ENCODE results near the gene GPR132. TPM values are rescaled to one million over a fixed set of nuclear protein-coding genes. Genes with fewer than 3 reads are reported as not detected.
"Not testable (repeated sequence)": the region's sequence is repeated elsewhere in the genome, so short reads cannot be mapped to it uniquely, and the experiment has no call there.

The GPR132 gene
- total RNA-seq, 4 donors from 2014 or later, result 2.7 to 9.0 (median 7.6) TPM

GRCh38 chr14:105034315-105035039, 30.8 kb downstream of the GPR132 start:
- ATAC-seq (ENCODE audit: low FRiP score) (no peak), DNase-seq (ENCODE audit: low spot score) (no peak)
- no peak for TF ChIP-seq CTCF (IDR thresholded peaks at IDR 0.05)

- not testable (repeated sequence) for ATAC-seq (ENCODE audit: low FRiP score); DNase-seq (ENCODE audit: low spot score)
Measured at GRCh38 chr14:105033412-105033900, 31.8 kb downstream of the GPR132 start.

GRCh38 chr14:105032451-105032901, 32.8 kb downstream of the GPR132 start:
- ATAC-seq (ENCODE audit: low FRiP score); DNase-seq (ENCODE audit: low spot score): not testable (repeated sequence)

- DNase-seq (ENCODE audit: low spot score) (no peak), ATAC-seq (ENCODE audit: low FRiP score) (no peak)
- TF ChIP-seq CTCF (IDR thresholded peaks at IDR 0.05), result no peak
Measured at GRCh38 chr14:105030836-105031396, 34.3 kb downstream of the GPR132 start.

- ATAC-seq (ENCODE audit: low FRiP score) (no peak), DNase-seq (ENCODE audit: low spot score) (no peak)
- TF ChIP-seq CTCF (IDR thresholded peaks at IDR 0.05), result no peak
Measured at GRCh38 chr14:105030194-105030593, 35.0 kb downstream of the GPR132 start.

- no peak for ATAC-seq (ENCODE audit: low FRiP score)
- TF ChIP-seq CTCF (IDR thresholded peaks at IDR 0.05), result no peak
- DNase-seq (ENCODE audit: low spot score), result no peak
Measured at GRCh38 chr14:105029402-105029801, 35.8 kb downstream of the GPR132 start.

- DNase-seq (ENCODE audit: low spot score) (no peak), ATAC-seq (ENCODE audit: low FRiP score) (no peak)
- TF ChIP-seq CTCF (IDR thresholded peaks at IDR 0.05), result no peak
Measured at GRCh38 chr14:105028251-105028927, 36.8 kb downstream of the GPR132 start.

- not testable (repeated sequence) for ATAC-seq (ENCODE audit: low FRiP score); DNase-seq (ENCODE audit: low spot score)
Measured at GRCh38 chr14:105027718-105028117, 37.5 kb downstream of the GPR132 start.
